ENCODE measurements around the gene DUS2.
"Not testable (repeated sequence)": the region's sequence is repeated elsewhere in the genome, so short reads cannot be mapped to it uniquely, and the experiment has no call there.

DUS2 gene

GRCh38 chr16:67998779-67999688 lies 24.1 kb upstream of the DUS2 start, which contains the start of gene DPEP2:
TSS of gene DPEP2 (minus strand) at chr16:67999484. CDS start at chr16:67993212, 6,272 bp downstream.
- DNase-seq, result not testable (repeated sequence)

GRCh38 chr16:67999985-68000384 lies 23.1 kb upstream of the DUS2 start:
- no peak for DNase-seq

- no peak for DNase-seq
These were observed 22.6 kb upstream of the DUS2 start for GRCh38 chr16:68000450-68000849.

- DNase-seq, result peak; percentile 66
These were observed 20.1 kb upstream of the DUS2 start for GRCh38 chr16:68003031-68003430.

GRCh38 chr16:68005211-68005610 lies 17.9 kb upstream of the DUS2 start:
- no peak for DNase-seq

GRCh38 chr16:68005786-68006286 lies 17.2 kb upstream of the DUS2 start:
- DNase-seq, result no peak

GRCh38 chr16:68009157-68009735 lies 13.8 kb upstream of the DUS2 start:
- no peak for DNase-seq

- DNase-seq, result not testable (repeated sequence)
These were observed 13.2 kb upstream of the DUS2 start for GRCh38 chr16:68009872-68010271.

GRCh38 chr16:68013440-68013839 lies 9.6 kb upstream of the DUS2 start:
- DNase-seq, result no peak

- DNase-seq, result no peak
These were observed 7.4 kb upstream of the DUS2 start, which contains the start of gene DPEP2NB for GRCh38 chr16:68015681-68016080. TSS of gene DPEP2NB (minus strand) at chr16:68015911. CDS start at chr16:68015770, 141 bp downstream.

- no peak for DNase-seq
These were observed 3.9 kb upstream of the DUS2 start for GRCh38 chr16:68019167-68019680.

GRCh38 chr16:68021490-68021889 lies 1.6 kb upstream of the DUS2 start:
- DNase-seq, result no peak

GRCh38 chr16:68022278-68022727 lies 781 bp upstream of the DUS2 start:
- DNase-seq, result no peak

- no peak for DNase-seq
These were observed 5.9 kb downstream of the DUS2 start for GRCh38 chr16:68028996-68029395.

- not testable (repeated sequence) for DNase-seq
These were observed 7.0 kb downstream of the DUS2 start for GRCh38 chr16:68030108-68030507.

GRCh38 chr16:68031951-68032350 lies 8.9 kb downstream of the DUS2 start:
- no peak for DNase-seq

- no peak for DNase-seq
These were observed 10.0 kb downstream of the DUS2 start for GRCh38 chr16:68033101-68033500.

- DNase-seq, result no peak
These were observed 12.1 kb downstream of the DUS2 start for GRCh38 chr16:68035227-68035626.

- no peak for DNase-seq
These were observed 14.9 kb downstream of the DUS2 start for GRCh38 chr16:68037841-68038597.

GRCh38 chr16:68040506-68041288 lies 17.6 kb downstream of the DUS2 start:
- peak; percentile 50 for DNase-seq

GRCh38 chr16:68041783-68042182 lies 18.7 kb downstream of the DUS2 start:
- DNase-seq, result no peak

- DNase-seq, result no peak
These were observed 23.0 kb downstream of the DUS2 start for GRCh38 chr16:68046106-68046505.

All from fibroblast of skin of scalp (primary cell).